HG02642 (cell line): ENCODE results near the gene SLC5A2.
"Not testable (repeated sequence)": the region's sequence is repeated elsewhere in the genome, so short reads cannot be mapped to it uniquely, and the experiment has no call there.

Source experiments
- ATAC-seq: cut with Tn5 transposase; IDR thresholded peaks from one replicate; pipeline ENCODE4 v1.9.1; 2021; ENCODE audit warnings: mild to moderate bottlenecking; ENCODE audit not compliant: unreplicated experiment, poor library complexity

SLC5A2 gene

DNA sequence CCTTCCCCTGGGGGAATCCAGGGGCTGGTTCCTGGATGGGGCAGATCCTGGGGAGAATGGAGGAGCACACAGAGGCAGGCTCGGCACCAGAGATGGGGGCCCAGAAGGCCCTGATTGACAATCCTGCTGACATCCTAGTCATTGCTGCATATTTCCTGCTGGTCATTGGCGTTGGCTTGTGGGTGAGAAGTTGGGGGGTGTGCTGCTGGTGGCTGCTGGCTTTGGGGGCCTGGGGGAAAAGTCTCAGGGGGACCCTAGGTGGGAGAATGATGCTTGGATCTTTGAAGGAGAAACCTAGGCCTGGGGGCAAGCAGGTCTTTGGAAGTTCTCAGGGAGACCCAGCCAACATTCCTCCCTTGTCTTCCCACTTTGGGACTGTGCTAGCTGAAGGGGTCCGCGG lies at the start of gene SLC5A2:
SLC5A2 (plus strand) TSS at position 43 of the 400 bp plus-strand sequence; CDS start at position 57, 14 bp downstream.
- ATAC-seq: no peak

GRCh38 chr16:31435341-31436220 lies 47.3 kb upstream of the SLC5A2 start:
- no peak for ATAC-seq

DNA sequence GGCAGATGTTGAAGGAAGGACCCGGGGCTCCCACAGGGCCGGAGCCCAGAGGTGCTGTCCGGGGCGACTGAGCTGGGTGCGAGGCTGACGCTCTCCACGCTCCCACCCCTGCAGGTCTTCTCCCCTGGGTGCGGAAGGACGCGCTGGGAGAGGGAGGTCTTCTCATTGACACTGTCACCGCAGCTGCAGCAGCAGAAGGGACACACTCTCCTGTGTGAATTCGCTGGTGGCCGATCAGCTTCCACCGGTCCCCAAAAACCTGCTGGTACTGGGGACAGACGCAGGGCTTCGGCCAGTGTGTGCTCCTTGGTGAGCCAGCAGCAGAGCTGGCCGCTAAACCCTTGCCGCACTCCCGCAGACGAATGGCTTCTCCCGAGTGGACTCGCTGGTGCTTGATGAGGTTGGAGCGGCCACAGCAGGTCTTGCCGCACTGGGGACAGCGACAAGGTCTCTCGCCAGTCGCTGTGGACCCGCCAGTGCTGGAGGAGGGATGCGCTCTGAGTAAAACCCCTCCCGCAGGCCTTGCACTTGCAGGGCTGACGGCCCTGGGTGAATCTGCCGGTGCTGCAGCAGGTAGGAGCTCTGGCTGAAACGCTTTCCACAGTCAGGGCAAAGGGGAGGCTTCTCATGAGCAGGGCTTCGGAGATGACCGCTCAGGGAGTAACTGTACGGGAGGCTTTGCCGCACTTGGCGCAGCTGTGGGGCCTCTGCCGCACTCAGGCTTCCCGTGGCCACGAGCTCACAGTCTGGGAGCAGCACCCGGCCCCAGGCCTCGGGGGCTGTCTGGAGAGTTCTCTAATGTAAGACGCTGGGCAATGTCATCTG lies 46.5 kb upstream of the SLC5A2 start:
- no peak for ATAC-seq

DNA sequence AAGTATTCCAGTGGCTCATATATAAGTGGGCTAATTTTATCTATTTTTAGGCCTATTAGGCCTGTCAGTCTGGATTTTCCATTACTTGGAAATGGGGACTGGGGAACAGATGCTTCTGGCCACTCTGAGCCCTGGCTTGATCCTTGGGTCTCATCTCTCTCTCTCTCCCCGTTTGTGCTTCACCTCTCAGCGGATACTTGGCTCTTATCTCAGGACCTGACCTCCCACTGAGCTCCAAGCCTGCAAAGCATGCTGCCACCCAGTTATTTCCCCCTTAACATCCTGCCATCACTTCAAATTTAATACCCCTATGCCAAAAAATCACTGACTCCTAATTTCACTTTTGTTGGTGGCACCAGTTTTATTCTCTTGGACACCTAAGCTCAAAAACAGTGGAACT lies 44.5 kb upstream of the SLC5A2 start:
- ATAC-seq: no peak

- not testable (repeated sequence) for ATAC-seq
Observed at GRCh38 chr16:31439023-31439422, 43.9 kb upstream of the SLC5A2 start.

GRCh38 chr16:31439519-31439918 lies 43.4 kb upstream of the SLC5A2 start:
- ATAC-seq: no peak

- no peak for ATAC-seq
Observed at GRCh38 chr16:31440516-31441184, 42.3 kb upstream of the SLC5A2 start.

- no peak for ATAC-seq
Observed at GRCh38 chr16:31441956-31442355, 41.0 kb upstream of the SLC5A2 start.

DNA sequence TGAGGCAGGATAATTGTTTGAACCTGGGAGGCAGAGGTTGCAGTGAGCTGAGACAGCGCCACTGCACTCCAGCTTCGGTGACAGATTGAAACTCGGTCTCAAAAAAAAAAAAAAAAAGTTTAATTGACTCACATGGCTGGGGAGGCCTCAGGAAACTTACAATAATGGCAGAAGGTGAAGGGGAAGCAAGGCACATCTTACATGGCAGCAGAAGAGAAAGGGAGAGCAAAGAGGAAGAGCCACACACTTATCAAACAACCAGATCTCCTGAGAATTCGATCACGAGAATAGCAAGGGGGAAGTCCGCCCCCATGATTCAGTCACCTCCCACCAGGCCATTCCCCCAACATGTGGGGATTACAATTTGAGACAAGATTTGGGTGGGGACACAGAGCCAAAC lies 37.0 kb upstream of the SLC5A2 start:
- ATAC-seq: not testable (repeated sequence)

- no peak for ATAC-seq
Observed at GRCh38 chr16:31451201-31451600, 31.7 kb upstream of the SLC5A2 start.

- no peak for ATAC-seq
Observed at GRCh38 chr16:31451681-31452351, 31.1 kb upstream of the SLC5A2 start.

DNA sequence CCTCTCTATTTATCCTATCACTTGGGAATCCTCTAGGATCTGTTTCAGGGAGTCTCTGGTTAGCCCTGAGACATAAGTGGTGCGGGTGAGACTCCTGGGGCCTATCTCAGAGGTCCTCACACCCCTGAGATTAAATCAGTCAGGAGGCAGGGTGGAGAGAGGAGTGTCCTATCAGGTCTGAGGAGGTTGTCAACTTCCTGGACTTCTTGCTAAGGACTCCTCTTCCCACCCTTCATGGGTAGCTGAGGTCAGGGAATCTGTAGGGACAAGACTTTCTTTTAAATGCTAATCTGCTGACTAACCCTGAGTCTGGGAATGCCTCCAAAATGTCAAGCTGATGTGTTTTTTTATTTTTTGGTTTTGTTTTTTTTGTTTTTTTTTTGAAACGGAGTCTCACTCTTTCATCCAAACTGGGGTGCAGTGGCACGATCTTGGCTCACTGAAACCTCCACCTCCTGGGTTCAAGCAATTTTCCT lies 30.3 kb upstream of the SLC5A2 start:
- ATAC-seq: no peak

DNA sequence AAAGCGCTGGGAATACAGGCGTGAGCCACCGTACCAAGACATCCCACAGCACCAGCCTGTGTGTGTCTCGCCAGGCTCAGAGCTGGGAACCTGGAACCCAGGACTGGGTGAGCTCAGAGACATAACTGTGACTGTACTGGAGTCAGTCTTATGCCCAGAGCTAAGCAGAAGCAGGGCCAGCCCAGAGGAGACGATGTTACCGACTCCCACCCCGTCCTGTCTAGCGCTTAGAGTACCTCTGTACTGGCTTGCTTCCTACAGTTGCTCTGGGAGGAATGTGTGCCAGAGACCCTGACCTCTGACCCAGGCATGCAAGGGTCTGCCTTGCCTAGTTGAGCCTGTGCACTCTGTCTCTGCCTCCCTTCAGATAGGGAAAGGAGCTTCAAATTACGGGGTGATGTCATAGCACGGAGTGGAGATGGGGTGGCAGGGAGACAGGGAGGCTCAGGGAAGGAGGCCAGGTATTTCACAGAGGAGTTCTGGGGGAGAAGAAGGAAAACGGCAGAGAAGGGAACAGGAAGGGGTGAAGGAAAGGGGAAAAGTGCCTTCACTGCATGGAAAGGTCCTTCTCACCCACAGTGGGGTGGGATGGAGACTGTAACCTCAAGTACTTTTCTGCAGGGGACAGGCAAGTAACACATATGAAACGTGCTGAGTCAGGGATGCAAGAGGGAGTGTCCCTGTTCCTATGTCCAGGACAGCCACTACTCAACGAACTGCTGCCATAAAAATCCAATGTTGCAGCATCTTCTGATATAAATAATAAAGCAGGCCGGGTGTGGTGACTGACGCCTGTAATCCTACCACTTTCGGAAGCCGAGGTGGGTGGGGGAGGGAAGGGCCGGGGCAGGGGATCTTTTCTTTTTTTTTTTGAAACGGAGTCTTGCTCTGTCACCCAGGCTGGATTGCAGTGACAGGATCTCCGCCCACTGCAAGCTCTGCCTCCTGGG lies 29.4 kb upstream of the SLC5A2 start:
- ATAC-seq: no peak

DNA sequence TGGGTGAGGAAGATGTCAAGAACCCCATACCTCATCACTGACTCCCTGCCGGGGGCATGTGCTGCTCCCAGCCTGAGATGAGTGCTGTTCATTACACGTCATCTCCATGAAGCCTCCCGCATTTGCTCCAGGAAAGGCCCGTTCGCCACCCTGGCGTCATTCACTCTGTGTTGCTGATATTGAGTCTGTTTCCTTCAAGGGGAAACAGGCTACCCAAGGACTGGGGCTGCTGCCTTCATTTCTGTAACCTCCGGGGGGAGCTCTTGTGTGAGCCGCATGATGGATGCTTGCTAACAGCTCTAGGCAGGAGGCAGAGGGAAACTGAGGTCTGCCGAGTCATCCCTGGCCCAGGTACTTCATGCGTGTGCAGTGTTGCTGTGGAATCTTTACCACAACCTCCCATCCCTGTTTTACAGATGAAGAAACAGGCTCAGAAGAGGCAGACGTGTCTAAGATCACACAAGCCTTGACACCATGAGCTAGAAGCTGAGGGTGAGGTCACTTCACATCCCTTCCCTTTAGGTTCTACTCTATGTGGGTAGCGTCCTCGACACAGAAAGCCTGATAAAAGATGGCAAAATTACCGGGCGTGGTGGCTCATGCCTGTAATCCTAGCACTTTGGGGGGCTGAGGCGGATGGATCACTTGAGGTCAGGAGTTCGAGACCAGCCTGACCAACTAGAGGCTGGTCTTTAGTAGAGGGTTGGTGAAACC lies 27.2 kb upstream of the SLC5A2 start:
- ATAC-seq: no peak

- ATAC-seq: no peak
Observed at GRCh38 chr16:31456988-31457360, 25.9 kb upstream of the SLC5A2 start.

GRCh38 chr16:31458073-31458843 lies 24.7 kb upstream of the SLC5A2 start:
- peak; percentile 7 for ATAC-seq

DNA sequence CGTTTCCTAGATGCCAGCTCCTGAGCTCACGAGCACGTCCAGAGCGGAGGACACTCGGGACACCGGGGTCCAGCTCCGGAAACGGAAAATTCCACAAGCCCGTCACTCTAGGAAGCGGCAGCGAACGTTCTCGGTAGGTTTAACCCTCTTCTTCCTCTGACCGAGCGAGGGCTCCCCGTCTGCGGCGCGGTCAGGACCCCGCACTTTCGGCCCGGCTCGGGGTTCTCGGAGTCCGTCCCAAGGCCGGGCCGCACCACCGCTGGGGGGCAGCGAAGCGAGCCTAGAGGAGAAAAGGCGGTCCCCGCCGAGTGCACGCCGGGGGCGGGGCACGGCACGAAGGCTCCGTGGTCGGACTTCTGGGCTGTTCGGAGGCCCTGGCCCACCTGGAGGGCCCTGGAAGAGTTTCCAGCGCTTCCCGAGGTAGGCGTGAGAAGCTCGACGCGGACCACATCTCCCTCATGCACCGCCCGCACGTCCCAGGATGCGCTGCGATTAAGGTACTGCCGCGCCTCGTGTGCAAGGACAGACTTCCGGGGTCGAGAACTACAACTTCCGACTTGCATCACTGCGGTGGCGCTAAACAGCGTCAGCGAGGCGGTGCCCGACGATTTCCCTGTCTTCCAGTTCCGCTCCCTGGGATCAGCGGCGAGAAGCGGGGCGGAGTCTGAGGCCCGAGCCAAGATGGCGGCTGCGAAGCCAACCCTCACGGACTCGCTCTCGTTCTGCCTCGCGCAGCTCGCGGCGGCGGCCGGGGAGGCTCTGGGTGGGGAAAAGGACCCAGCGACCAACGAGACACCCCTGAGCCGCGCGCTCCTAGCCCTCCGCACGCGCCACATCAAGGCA lies 23.9 kb upstream of the SLC5A2 start, which contains the start of gene ARMC5:
ARMC5 (plus strand) TSS at position 658 of the 843 bp plus-strand sequence; CDS start at position 682, 24 bp downstream.
- peak; percentile 76 for ATAC-seq
